ENCODE data around the gene TOMT.

Gene TOMT

DNA sequence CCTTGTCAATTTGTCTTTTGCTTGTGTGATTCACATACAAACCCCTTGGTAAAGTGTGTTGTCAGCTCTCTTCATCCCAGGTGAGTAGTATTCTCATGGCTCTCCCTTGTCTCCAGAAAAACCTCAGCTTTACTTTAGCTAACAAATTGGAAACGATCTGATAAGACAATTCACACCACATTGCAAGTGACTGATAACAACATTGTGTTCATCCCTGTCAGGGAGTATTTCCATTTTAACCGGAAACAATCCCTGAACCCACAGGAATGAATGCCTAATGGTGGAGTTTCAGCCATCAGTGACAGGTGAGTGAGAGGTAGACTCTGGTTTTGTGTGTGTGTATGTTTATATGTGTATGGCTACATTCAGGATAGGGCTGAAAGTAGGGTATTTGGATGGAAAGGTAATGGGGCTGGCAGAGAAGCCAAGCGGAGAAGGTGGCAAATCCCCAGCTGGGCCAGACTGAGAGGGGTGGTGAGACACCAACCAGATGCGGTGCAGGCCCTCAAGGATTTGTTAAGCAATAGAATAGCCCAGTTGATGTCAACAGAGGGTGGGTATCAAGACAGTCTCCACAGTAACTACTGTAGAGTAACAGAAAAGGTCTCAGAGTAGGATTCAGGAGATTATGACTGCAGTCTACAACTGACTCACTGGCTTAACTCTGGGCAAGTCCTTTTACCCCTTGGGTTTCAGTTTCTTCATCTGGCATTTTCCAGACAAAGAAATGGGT lies 17.5 kb upstream of the TOMT start:
- DNase-seq: no peak

DNA sequence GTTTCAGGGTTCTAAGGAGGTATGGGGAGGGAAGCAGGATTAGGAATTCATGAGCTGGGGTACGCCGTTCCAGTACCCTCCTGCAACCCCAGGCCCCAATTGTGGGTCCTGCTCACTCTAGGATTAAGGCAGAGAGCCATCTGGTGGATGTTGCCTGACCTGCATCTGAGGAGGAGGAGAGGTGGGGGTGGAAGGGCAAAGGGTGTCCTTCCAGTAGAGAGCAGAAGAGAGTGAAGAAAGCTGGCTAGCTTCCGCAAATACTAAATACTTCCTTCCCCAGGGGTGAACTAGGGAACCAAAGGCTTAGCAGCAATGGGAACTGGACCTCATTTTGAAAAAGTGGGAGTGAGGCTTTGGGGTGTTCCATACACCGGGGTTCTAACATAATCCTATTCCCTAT lies 14.4 kb upstream of the TOMT start:
- peak; percentile 60 for DNase-seq

- DNase-seq: no peak
These were observed 7.0 kb upstream of the TOMT start for GRCh38 chr11:72098741-72099140.

GRCh38 chr11:72100009-72100408 lies 5.7 kb upstream of the TOMT start:
- DNase-seq: no peak

DNA sequence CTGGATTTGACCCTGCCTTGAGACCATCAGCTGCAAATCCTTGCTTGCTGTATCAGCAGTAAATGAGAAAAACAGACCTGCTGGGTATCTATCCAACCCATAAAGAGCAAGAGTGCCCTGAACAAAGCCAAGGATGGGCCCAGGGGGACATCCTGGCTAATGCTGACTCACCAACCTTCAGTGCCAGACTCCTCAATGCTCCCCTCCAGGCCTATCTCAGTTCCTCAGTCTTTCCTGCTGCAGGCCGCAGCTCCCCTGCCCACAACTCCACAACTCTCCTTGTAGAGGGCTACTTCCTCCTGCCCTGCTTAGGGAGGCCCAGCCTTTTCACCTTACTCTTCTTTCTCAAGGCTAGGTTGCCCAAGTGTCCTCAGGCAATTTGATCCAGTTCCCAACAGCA lies 5.3 kb upstream of the TOMT start:
- no peak for DNase-seq

DNA sequence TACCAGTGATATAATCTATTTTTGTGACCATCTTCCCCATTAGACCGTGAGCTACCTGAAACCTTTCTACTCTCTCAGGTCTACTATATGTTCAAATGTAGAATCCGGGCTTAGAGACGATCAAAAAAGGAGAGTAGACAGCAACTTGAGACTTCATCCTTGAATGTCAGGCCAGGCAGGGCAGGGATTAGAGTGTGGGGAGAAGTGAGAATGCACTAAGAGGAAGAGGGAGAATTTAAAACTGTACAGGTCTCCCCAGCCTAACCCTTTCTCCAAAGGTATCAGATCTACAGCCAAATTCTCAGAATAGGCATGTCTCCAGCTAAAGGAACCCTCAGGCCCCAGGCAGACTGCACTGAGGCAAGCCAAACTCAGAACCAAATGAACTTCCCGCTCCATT lies 3.6 kb upstream of the TOMT start:
- no peak for DNase-seq

DNA sequence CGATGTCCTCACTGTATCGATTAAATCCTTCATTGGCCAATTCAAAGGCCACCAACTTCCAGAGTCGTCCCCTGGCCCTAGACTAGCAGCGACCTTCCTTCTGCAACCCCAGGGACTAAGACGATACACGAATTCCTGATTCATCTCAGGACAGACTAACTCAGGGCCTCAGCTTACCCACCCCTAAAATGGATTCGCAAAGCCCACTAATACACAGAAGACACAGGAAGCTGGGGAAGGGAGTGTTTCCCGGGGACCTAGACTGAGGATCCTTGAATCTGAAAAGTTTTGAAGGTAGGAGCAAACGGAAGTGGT lies 3.1 kb upstream of the TOMT start:
- no peak for DNase-seq

- peak; percentile 97 for DNase-seq
These were observed 2.6 kb upstream of the TOMT start, which contains the start of gene LAMTOR1 for GRCh38 chr11:72102946-72103753. TSS of gene LAMTOR1 (minus strand) at chr11:72103297. CDS start at chr11:72103224, 73 bp downstream.

DNA sequence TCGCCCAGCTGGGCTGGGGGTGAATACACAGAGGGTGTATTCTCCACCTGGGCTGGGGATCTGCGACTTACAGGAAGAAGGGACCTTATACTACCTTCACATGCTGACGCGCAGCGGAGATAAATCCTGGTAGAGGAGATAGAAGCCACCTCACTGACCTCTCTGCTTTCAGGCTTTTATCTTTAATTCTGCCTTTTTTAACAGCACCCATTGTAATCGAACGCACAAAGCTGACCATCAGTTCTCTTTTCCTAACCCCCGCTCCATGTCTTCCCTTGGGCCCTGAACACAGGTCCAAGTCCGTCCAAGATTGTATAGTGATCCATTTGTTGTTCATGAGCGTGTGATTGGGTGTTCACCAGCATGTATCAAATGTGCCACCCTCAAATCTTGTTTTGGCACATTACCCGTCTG lies 2.0 kb upstream of the TOMT start:
- DNase-seq: no peak

DNA sequence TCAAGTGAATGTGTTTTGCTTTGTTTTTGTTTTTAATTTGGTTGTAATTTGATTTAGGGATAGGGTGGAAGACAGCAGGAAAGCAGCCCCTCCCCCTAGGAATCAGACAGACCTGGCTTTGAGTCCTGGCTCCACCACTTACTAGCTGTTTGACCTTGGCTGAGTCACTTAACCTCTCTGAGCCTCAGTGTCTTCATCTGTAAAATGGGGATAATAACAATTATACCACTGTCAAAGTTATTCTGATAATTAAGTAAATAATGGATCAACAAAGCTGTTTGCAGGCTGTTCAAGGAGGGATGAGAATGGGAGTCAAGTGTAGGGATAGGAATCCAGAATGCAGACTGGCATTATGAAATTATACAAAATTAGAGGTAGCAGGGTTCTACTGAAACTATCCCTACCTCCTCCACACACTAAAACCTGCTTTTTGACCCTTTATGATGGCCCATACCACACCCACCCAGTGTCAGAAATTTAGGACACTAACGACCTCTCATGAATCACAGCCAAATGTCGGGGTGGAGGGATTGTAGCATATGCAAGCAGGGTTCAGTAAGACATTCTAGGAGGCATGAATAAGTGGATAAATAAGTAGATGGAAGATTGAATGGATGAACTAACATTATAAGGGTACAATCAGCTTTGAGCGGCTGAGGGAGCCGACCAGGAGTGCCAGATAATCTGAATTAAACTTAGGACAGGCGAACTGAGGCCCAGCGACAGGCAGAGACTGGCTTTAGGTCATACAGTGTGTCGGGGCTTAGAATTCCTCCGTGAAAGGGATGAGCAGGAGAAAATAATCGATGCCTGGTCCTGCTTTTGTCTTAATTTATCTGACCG lies 5.8 kb downstream of the TOMT start:
- no peak for DNase-seq

DNA sequence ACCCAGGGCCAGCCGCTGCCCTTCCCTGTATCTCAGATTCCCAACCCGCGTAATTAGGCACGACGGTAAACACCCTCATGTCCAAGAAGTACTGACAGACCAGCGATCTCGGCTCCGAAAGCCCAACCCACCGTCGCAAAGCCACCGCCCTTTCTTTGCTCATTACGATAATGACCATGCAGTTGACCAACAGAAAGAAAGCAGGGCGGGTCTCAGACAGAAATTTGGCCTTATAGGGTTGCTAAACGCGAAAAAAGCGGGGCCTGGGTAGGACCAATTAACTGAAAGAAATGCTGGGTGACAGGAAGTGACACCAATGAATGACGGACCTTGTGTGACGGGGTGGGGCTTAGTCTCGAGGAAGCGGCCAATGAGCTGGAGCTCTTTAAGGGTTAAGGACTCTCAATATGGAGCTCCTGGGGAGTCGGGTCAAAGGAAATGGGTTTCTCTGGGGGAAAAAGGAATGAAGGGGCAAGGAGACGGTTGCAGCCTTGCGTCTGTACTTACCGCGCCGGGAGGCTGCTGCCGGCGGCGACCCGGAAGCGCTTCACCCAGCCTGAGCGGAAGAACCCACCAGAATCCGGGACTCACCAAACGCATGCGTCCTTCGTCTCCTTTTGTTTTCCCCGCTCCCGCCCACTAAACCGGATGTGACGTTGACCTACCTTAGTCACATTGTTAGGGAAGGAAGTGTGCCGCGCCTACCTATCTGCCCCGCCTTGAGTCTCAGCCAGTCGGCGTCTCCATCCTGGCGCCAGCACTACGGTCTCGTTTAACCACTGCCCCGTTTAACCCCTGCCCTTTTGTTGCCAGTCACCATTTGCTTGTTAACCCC lies 6.6 kb downstream of the TOMT start, which contains the start of gene ANAPC15:
TSS of gene ANAPC15 (minus strand) at position 553 of the 835 bp plus-strand sequence. CDS start 1,419 bp downstream, outside the sequence.
- peak; percentile 95 for DNase-seq

DNA sequence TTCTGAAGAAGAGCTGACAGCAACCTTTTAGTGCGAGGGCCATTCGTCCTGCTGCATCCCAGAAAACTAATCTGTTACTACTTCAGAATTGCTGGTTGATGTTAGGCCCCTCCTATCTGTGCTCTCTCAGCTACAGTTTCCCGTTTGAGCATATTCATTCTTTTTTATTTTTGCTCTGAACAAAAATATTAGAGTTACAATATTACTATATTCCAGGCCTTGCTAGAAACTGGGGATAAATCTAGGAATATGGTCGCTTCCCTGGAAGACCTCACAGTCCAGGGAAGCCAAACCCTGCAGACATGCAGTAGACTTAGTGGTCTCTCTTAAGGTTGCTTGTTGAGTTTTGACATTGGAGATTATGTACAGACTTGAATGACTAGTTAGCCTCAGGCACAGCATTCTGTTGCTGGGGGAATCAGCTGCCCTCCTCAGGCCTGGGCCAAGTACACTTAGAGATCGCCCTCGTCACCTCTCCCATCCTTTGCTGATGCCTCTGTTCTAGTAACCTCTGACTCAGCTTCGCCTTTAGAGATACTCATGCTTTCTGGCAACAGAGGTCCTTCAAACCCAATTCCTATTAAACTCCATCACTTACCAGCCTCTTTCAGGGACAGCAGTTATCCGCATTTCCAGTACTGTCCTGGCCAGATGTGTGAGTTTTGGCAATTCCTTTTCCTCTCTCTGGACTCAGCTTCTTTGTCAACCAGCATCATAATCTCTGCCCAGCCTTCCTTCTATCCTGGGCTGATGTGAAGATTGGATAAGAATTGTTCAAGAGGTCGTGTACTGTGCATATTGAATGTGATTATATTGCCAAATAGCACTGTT lies 7.5 kb downstream of the TOMT start:
- no peak for DNase-seq

GRCh38 chr11:72114570-72114969 lies 8.8 kb downstream of the TOMT start:
- no peak for DNase-seq

- DNase-seq: no peak
These were observed 10.5 kb downstream of the TOMT start for GRCh38 chr11:72116019-72116755.

DNA sequence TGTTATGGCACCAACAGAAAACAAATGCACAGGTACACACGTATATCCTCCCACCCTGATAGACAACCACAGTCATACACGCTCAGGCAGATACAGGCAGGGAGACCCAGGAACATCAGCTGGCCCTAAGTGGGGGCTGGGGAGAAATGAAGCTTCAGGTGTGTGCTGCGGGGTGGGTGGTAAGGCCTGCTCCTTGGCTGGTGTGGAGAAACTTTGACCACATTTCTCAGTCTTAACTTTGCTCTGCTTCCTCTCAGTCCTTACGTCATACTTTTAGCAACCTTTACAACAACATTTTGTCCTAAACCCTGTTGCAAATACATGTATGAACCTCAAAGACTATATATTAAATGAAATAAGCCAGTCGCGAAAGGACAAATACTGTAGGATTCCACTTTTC lies 13.5 kb downstream of the TOMT start:
- no peak for DNase-seq

GRCh38 chr11:72120930-72121329 lies 15.2 kb downstream of the TOMT start:
- no peak for DNase-seq

DNA sequence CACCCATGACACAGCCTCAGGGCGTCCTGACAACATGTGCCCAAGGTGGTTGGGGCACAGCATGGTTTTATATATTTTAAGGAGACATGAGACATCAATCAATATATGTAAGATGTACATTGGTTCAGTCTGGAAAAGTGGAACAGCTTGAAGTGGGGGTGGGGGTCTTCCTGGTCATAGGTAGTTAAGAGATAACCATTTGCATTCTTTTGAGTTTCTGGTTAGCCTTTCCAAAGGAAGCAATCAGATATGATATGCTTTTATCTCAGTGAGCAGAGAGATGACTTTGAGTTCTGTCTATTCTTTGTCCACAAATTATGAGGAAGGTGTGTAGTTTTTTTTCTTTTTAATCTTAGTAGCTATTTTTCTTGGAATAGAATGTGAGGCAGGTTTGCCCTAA lies 16.9 kb downstream of the TOMT start:
- no peak for DNase-seq

GRCh38 chr11:72123117-72123653 lies 17.5 kb downstream of the TOMT start:
- no peak for DNase-seq

DNA sequence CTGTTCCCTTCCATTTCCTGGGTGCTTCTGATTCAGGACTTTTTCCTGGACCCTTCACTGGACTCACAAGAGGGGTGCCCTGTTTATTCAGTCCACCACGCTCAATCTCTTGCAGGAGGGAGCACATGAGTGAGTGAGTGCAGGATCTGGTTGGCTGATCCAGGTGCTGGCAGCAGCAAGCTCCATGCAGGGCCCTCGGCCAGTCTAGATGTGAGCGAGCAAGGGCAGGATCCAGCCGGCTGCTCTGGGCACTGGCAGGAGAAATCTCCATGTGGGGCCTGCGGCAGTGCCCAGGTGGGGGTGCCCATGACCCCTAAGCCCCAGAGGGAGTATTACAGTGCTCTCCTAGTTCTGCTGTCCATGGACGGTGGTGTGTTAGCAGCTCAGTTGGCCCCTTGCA lies 18.3 kb downstream of the TOMT start:
- DNase-seq: no peak

GRCh38 chr11:72125956-72126355 lies 20.2 kb downstream of the TOMT start:
- no peak for DNase-seq
